VCaP (cell line): ENCODE measurements around the gene TGFA.
A peak's percentile ranks its signal among the peaks of the same experiment; 100 is the strongest.

Experiments
- H3K27ac ChIP-seq: fragments of 450-650 bp; 2 replicates; pipeline ENCODE4 v1.5.1; 2017
- TF ChIP-seq, protein P1 (sequence below): fragments of 450-650 bp; conservative IDR thresholded peaks from 2 replicates; pipeline ENCODE4 v1.5.1; 2017; ENCODE audit warnings: mild to moderate bottlenecking, moderate library complexity

Gene TGFA

DNA sequence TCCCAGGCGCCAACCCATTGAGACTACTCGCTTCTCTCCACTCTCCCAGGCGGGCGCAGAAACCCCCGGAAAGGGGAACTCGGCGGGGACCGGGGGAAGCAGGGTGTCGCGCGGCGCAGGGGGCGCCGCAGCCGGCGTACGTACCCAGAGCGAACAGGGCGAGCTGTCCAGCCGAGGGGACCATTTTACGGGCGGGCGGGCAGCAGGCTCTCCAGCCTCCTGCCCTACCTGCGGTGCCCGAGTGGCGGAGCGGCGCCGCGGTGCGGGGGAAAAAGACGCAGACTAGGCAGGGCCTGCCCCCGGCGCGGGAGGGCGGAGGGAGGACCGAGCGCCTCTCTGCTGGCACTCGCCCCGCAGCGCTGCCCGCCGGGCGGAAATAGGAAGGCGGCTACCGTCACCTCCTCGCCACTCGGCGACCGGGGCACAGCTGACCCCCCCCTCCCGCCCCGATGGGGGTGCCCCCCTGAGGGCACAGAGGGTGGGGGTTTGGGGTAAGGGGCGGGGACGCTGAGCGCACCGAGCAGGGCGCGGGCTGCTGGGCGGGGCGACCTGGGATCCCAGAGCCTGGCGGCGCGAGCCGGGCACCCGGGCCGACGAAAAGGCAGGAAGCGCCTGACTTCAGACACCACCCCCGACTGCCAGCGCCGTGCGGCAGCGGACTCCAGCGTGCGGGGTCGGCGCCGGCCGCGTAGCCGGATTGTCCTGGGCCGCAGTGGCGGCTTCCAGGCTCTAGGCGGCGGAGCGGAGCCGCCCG, at the start of gene TGFA:
Gene TGFA (minus strand): TSS at position 243 of the 754 bp plus-strand sequence. CDS start 59 bp downstream, at position 184.
- TF ChIP-seq, protein P1, sequence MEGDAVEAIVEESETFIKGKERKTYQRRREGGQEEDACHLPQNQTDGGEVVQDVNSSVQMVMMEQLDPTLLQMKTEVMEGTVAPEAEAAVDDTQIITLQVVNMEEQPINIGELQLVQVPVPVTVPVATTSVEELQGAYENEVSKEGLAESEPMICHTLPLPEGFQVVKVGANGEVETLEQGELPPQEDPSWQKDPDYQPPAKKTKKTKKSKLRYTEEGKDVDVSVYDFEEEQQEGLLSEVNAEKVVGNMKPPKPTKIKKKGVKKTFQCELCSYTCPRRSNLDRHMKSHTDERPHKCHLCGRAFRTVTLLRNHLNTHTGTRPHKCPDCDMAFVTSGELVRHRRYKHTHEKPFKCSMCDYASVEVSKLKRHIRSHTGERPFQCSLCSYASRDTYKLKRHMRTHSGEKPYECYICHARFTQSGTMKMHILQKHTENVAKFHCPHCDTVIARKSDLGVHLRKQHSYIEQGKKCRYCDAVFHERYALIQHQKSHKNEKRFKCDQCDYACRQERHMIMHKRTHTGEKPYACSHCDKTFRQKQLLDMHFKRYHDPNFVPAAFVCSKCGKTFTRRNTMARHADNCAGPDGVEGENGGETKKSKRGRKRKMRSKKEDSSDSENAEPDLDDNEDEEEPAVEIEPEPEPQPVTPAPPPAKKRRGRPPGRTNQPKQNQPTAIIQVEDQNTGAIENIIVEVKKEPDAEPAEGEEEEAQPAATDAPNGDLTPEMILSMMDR: peak; percentile 90
- H3K27ac ChIP-seq: peak within 1 kb of the TSS; percentile 82

DNA sequence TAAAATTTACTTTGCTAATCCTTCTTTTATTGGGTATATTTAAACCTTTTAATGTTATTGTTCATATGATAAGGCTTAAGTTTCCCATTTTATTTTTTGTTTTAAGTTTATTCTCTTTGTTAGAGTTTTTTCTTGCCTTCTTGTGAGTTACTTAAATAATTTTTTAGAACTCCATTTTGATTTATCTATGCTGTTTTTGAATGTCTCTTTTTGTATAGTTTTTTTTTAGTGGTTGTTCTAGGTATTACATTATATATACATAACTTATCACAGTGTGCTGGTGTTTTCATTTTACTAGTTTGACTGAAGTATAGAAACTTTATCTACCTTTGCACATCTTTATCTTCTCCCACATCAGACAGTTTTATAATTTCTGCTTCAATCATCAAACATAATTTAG, 49.4 kb upstream of the TGFA start:
- H3K27ac ChIP-seq: no peak overlapping the region
- TF ChIP-seq, protein P1: no peak; the same call in 1 of the 2 replicates

DNA sequence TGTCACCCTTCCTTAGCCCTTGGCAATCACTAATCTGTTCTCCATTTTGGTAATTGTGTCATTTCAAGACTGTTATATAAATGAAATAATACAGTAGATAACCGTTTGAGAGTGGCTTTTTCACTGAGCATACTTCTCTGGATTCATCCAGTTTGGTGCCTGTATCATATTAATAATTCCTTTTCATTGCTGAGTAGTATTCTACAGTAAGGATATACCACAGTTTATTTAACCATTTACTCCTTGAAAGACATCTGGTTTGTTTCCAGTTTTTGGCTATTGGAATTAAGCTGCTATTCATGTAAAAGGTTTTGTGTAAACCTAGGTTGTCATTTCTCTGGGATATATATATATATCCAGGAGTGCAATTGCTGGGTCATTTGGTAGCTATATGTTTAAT, 44.6 kb upstream of the TGFA start:
- H3K27ac ChIP-seq: no peak overlapping the region
- TF ChIP-seq, protein P1: no peak

DNA sequence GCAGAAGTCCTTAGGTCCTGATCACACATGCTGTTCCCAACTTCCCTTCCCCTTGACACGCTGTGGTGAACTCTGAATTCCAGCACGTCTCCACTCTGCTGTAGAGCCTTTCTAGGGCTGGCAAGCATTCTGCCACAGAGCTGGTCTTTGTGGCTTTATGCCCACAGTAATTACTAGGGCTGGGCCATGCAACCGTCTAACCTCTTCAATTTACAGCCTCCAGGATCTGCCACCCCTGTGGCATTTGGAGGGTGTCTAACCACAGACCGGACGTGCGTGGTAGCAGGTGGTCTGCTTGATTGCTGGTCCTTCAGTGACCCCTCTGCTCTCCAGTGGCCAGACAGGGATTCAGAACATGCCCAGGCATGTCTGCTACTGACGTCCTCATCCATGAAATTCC, 43.1 kb upstream of the TGFA start:
- H3K27ac ChIP-seq: no peak overlapping the region
- TF ChIP-seq, protein P1: no peak

DNA sequence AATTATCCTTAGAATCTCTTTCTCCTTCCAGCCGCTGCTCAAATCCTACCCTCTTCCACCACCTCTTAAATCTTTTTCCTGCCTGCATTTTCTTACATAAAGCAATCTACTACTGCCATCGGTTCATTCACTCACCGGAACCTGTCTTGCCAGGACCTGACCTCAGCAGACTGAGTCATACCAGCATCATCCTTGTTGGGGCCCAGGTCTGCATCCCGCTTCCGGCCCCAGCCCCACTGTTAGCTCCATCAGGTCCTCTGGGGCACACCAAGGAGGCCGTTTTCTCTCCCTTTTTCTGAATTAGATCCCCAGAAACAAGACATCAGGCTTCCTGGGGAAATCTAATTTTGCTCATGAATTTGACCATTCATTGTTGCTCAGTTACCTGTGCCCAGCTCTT, 42.7 kb upstream of the TGFA start:
- H3K27ac ChIP-seq: no peak overlapping the region
- TF ChIP-seq, protein P1: no peak

DNA sequence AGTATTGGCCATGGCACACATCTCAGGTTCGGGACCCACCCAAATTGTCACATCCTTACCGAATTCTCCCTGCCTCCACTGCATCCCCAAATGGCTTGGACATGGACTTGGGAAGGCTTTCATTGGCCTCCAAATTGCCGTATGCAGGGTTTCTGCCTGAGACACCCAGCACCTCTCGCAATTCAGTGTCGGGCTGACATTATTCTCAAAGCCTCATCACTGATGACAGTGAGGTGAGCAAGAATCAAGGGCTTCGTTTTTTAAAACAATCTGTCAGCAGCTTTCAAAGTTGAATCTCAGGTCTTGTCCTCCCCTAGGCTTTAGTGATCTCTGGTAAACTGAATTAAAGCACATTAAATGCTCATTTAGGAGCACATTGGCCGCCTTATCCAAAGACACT, 29.5 kb upstream of the TGFA start:
- H3K27ac ChIP-seq: no peak overlapping the region
- TF ChIP-seq, protein P1: no peak

DNA sequence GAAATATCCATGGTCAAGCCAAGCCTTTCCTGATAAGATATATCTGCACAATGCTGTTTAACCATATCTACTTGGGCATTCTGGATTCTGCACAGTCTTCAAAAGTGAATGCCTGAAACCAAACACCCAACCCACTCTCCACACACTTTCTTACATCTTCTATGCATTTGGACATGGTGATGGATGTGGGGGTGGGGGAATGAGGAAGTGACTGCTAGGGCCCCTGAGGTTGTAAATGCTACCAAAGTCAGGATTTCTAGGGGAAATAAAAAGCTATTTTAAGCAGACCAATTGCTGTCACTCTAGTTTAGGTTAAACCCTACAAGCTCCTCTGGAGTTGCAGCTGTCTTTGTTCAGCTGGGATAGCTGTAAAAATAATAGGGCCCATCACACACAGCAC, 26.7 kb upstream of the TGFA start:
- no peak overlapping the region for H3K27ac ChIP-seq
- TF ChIP-seq, protein P1: no peak
